RWPE2 (cell line): ENCODE results near the gene C16orf92.
"Not testable (repeated sequence)": the region's sequence is repeated elsewhere in the genome, so short reads cannot be mapped to it uniquely, and the experiment has no call there.

Experiments
- ATAC-seq: fragments of 200-7000 bp; cut with Tn5 transposase; 3 replicates; pipeline ENCODE4 v1.9.1; 2021; ENCODE audit warnings: low read depth
- DNase-seq: peaks from one replicate; pipeline ENCODE4 v3.0.0-alpha.2; 2020; ENCODE audit warnings: low spot score
- H3K27ac ChIP-seq: fragments of 450-650 bp; 2 replicates; pipeline ENCODE4 v1.5.1; 2017; ENCODE audit warnings: mild to moderate bottlenecking; ENCODE audit not compliant: poor library complexity, severe bottlenecking
- H3K27me3 ChIP-seq: fragments of 250-450 bp; sonication (Bioruptor Pico); 2 replicates; pipeline ENCODE4 v1.5.1; 2021; ENCODE audit warnings: mild to moderate bottlenecking, moderate library complexity; ENCODE audit not compliant: insufficient read depth, poor library complexity, severe bottlenecking
- H3K36me3 ChIP-seq: fragments of 250-450 bp; sonication (Bioruptor Pico); 2 replicates; pipeline ENCODE4 v1.5.1; 2020; ENCODE audit warnings: low read depth, mild to moderate bottlenecking, moderate library complexity
- H3K4me1 ChIP-seq: fragments of 250-450 bp; sonication (Bioruptor Pico); 2 replicates; pipeline ENCODE4 v1.5.1; 2021; ENCODE audit warnings: mild to moderate bottlenecking, moderate library complexity; ENCODE audit not compliant: insufficient read depth, poor library complexity, severe bottlenecking
- H3K4me3 ChIP-seq: fragments of 250-450 bp; sonication (Bioruptor Pico); 2 replicates; pipeline ENCODE4 v1.5.1; 2021; ENCODE audit warnings: mild to moderate bottlenecking, moderate library complexity; ENCODE audit not compliant: severe bottlenecking
- H3K9me3 ChIP-seq: fragments of 250-450 bp; sonication (Bioruptor Pico); 2 replicates; pipeline ENCODE4 v1.5.1; 2021; ENCODE audit warnings: mild to moderate bottlenecking, moderate library complexity; ENCODE audit not compliant: severe bottlenecking
- CTCF ChIP-seq: fragments of 450-650 bp; IDR thresholded peaks from one replicate; pipeline ENCODE4 v1.5.1; 2017; ENCODE audit warnings: mild to moderate bottlenecking, moderate library complexity; ENCODE audit not compliant: poor library complexity, severe bottlenecking

Gene C16orf92

GRCh38 chr16:30032083-30032819, 9.3 kb downstream of the C16orf92 start:
- Histone ChIP-seq H3K4me1 (no peaks in the 10 kb centered on the region), H3K36me3 (no peaks in the 10 kb centered on the region), H3K9me3 (no peaks in the 10 kb centered on the region), H3K27me3 (peaks cover 8% of the 10 kb centered on the region), H3K27ac (no peak overlapping the region), H3K4me3 (no peak overlapping the region)
- TF ChIP-seq CTCF = peak; percentile 90
- DNase-seq (no peak), ATAC-seq (peak; percentile 41)

DNA sequence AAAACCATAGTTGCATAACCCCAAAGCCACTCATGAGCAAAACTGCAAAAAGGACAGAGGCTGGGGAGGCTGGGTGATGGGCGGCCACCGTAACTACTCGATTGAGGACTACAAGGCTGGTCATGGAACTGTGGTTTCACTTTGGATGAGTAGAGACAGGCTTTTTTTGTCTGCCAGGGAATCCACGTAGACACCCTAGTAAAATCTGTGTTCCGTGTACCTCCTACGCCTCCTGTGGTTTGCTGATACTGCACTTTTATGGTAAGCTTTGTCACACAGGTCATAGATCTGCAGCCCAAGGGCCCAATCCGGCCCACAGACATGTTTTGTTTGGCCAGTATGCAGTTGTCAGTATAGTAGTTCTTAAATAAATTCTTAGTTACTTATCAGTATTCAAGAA, 10.3 kb downstream of the C16orf92 start:
- H3K9me3 ChIP-seq = no peaks in the 10 kb centered on the region
- no peak overlapping the region for H3K4me3 ChIP-seq
- H3K36me3 ChIP-seq = no peaks in the 10 kb centered on the region
- ATAC-seq (no peak), DNase-seq (no peak)
- no peak for TF ChIP-seq CTCF
- H3K27ac ChIP-seq = no peak overlapping the region
- no peaks in the 10 kb centered on the region for H3K4me1 ChIP-seq
- peaks cover 8% of the 10 kb centered on the region for H3K27me3 ChIP-seq

DNA sequence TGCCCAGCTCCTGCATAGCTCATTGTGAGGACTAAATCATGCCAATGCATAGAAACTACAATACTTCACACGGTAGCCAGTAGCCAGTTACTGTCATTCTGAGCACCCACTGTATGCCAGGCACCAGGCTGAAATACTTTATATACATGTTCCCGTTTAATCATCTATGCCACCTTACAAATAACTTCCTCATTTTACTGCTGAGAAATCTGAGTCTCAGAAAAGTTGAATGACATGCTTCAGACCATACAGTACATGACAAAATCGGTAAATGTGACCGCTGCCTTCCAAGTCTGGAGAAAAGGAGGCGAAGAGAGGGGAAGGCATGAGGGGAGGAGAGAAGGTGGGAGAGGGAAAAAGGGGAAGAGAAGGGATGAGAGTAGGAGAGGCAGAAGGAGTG, 17.2 kb downstream of the C16orf92 start:
- H3K4me1 ChIP-seq = no peaks in the 10 kb centered on the region
- no peaks in the 10 kb centered on the region for H3K27me3 ChIP-seq
- H3K9me3 ChIP-seq = no peaks in the 10 kb centered on the region
- DNase-seq = no peak
- H3K36me3 ChIP-seq = no peaks in the 10 kb centered on the region
- no peak overlapping the region for H3K27ac ChIP-seq
- H3K4me3 ChIP-seq = no peak overlapping the region
- no peak for ATAC-seq
- no peak for TF ChIP-seq CTCF

DNA sequence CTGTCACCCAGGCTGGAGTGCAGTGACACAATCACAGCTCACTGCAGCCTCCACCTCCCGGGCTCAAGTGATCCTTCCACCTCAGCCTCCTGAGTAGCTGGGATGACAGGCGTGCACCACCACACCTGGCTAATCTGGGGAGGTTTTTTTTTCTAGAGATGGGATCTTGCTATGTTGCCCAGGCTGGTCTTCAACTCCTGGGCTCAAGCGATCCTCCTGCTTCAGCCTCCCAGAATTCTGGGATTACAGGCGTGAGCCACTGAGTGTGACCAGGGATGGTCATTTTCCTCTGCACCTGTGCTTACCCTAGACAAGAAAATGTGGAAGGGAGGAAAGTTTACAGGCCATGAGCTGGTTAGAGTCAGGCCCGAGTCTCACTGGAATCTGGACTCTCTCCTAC, 17.7 kb downstream of the C16orf92 start:
- ATAC-seq, H3K4me3 ChIP-seq, H3K27ac ChIP-seq, H3K4me1 ChIP-seq, H3K9me3 ChIP-seq, H3K27me3 ChIP-seq, DNase-seq, H3K36me3 ChIP-seq: not testable (repeated sequence)

GRCh38 chr16:30041841-30042240, 18.8 kb downstream of the C16orf92 start:
- Histone ChIP-seq H3K27me3 (no peaks in the 10 kb centered on the region), H3K4me3 (no peak overlapping the region), H3K9me3 (no peaks in the 10 kb centered on the region), H3K4me1 (no peaks in the 10 kb centered on the region), H3K27ac (no peak overlapping the region), H3K36me3 (no peaks in the 10 kb centered on the region)
- DNase-seq = no peak
- ATAC-seq = no peak
- TF ChIP-seq CTCF = peak; percentile 80
